PFSK-1 (cell line): Measurements from ENCODE around the gene GNB3.

Experiments used
- FOXP2 ChIP-seq: optimal IDR thresholded peaks from 2 replicates; pipeline ENCODE3; 2011; ENCODE audit warnings: borderline replicate concordance, control low read depth, inconsistent platforms; ENCODE audit not compliant: insufficient read depth; ENCODE audit errors: extremely low read length, extremely low read depth
- POLR2AphosphoS5 ChIP-seq: IDR thresholded peaks from 2 replicates; pipeline ENCODE4 v1.6.1; 2012; ENCODE audit warnings: low read depth, mild to moderate bottlenecking, control low read depth, low read length, moderate library complexity
- SIN3A ChIP-seq: IDR thresholded peaks from 2 replicates; pipeline ENCODE4 v1.6.1; 2012; ENCODE audit warnings: mild to moderate bottlenecking, low read length, moderate library complexity, borderline replicate concordance; ENCODE audit not compliant: insufficient read depth
- TAF1 ChIP-seq: IDR thresholded peaks from 2 replicates; pipeline ENCODE4 v1.6.1; 2012; ENCODE audit warnings: low read length, control low read depth, borderline replicate concordance; ENCODE audit not compliant: insufficient read depth
- TF ChIP-seq, protein P1 (sequence below), 2 experiments: IDR thresholded peaks; 2 replicates each; pipeline versions ENCODE4 v1.6.1 to v1.8.0; 2011 to 2012; ENCODE audit warnings: low read depth in 2 of 2, low read length in 2 of 2, control low read depth in 1 of 2, inconsistent platforms in 1 of 2, mild to moderate bottlenecking in 1 of 2, moderate library complexity in 1 of 2; ENCODE audit not compliant: insufficient read depth in 1 of 2

Gene GNB3

GRCh38 chr12:6829536-6830220 is 11.0 kb upstream of the GNB3 start:
- TF ChIP-seq FOXP2 (no peak), POLR2AphosphoS5 (peak; percentile 48; the same call in 1 of the 2 replicates)

- TF ChIP-seq, protein P1, sequence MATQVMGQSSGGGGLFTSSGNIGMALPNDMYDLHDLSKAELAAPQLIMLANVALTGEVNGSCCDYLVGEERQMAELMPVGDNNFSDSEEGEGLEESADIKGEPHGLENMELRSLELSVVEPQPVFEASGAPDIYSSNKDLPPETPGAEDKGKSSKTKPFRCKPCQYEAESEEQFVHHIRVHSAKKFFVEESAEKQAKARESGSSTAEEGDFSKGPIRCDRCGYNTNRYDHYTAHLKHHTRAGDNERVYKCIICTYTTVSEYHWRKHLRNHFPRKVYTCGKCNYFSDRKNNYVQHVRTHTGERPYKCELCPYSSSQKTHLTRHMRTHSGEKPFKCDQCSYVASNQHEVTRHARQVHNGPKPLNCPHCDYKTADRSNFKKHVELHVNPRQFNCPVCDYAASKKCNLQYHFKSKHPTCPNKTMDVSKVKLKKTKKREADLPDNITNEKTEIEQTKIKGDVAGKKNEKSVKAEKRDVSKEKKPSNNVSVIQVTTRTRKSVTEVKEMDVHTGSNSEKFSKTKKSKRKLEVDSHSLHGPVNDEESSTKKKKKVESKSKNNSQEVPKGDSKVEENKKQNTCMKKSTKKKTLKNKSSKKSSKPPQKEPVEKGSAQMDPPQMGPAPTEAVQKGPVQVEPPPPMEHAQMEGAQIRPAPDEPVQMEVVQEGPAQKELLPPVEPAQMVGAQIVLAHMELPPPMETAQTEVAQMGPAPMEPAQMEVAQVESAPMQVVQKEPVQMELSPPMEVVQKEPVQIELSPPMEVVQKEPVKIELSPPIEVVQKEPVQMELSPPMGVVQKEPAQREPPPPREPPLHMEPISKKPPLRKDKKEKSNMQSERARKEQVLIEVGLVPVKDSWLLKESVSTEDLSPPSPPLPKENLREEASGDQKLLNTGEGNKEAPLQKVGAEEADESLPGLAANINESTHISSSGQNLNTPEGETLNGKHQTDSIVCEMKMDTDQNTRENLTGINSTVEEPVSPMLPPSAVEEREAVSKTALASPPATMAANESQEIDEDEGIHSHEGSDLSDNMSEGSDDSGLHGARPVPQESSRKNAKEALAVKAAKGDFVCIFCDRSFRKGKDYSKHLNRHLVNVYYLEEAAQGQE (IDR thresholded peaks at IDR 0.05; ENCODE audit: insufficient read depth in 1 of 2, low read depth in 2 of 2, low read length in 2 of 2): no peak
- TF ChIP-seq TAF1 (no peak), FOXP2 (no peak), SIN3A (no peak), POLR2AphosphoS5 (no peak)
Measured at GRCh38 chr12:6830286-6830890, 10.3 kb upstream of the GNB3 start.

DNA sequence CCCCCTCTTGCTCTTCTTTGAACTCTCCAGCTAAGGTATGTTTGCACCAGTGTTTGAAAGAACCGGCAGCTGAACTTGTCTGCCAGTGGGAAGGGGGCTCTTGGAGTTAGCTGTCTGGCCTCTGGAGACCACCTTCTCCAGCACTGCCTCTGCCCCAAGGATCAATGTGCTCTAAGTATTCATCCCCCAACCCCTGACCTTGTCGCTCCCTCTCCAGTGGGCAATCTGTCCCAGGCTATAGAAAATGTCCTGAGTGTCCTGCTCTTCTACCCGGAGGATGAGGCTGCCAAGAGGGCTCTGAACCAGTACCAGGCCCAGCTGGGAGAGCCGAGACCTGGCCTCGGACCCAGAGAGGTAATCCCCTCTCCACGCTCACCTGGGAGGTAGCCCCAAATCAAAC is 9.7 kb upstream of the GNB3 start:
- TF ChIP-seq POLR2AphosphoS5: no peak
- no peak for TF ChIP-seq SIN3A
- TF ChIP-seq, protein P1 (IDR thresholded peaks at IDR 0.05; ENCODE audit: insufficient read depth in 1 of 2, low read depth in 2 of 2, low read length in 2 of 2): no peak
- TF ChIP-seq TAF1: no peak

DNA sequence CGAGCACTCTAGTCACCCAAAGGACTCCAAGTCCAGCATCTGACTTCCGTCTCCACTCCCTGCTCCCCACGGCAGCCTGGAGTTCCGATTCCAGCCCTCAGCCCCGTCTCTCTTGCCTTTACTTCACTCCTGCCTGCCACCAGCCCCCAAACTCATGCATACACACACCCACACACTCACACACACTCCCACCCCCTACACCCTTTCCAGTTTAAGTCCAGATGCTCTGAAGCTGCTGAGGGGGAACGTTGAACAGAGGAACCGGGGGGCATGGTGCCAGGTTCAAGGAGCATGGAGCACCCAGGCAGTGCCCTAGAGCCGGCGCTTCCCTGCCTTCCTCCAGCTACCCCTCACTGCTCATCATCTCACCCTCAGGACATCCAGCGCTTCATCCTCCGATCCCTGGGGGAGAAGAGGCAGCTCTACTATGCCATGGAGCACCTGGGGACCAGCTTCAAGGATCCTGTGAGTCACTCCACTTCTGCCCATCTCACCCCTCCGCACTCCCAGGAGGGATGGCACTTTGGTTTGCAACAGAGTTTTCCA is 9.2 kb upstream of the GNB3 start:
- TF ChIP-seq FOXP2: no peak

DNA sequence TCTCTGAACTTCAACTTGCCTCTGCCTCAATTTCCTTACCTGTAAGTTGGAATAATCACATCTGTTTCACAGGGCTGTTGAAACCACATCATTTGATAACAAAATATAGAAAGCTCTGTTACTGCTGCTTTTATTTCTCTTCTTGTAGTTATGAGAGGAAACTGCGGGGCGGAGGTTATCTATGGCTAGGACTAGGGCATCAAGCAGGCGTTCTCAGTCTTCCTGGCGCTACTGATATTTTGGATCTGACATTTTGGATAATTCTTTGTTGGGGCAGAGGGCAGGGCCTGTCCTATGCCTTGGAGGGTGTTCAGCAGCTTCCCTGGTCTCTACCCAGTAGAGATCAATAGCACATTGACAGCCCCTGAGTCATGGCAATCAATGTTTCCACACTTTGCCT is 8.6 kb upstream of the GNB3 start:
- no peak for TF ChIP-seq POLR2AphosphoS5
- TF ChIP-seq, protein P1 (IDR thresholded peaks at IDR 0.05; ENCODE audit: insufficient read depth in 1 of 2, low read depth in 2 of 2, low read length in 2 of 2): no peak
- no peak for TF ChIP-seq SIN3A
- TF ChIP-seq TAF1: no peak
- TF ChIP-seq FOXP2: no peak

- TF ChIP-seq, protein P1 (IDR thresholded peaks at IDR 0.05; ENCODE audit: insufficient read depth in 1 of 2, low read depth in 2 of 2, low read length in 2 of 2): no peak
- TF ChIP-seq FOXP2 (no peak), POLR2AphosphoS5 (no peak), SIN3A (no peak), TAF1 (no peak)
Measured at GRCh38 chr12:6833189-6833890, 7.4 kb upstream of the GNB3 start.
